Neuronal stem cell (in vitro differentiated cells): Measurements from ENCODE around the gene SH3RF2.

Source experiments
- DNase-seq: peaks from one replicate; pipeline ENCODE4 v3.0.0-alpha.2; 2013; ENCODE audit warnings: low spot score
- H2AFZ ChIP-seq: one replicate; pipeline ENCODE4 v1.6.1; 2013; ENCODE audit warnings: mild to moderate bottlenecking, low read length, inconsistent platforms
- H2AK5ac ChIP-seq: 2 replicates; pipeline ENCODE4 v1.6.1; 2013; ENCODE audit warnings: low read depth, mild to moderate bottlenecking, inconsistent platforms, low read length, moderate library complexity, mixed read lengths
- H2BK120ac ChIP-seq: 2 replicates; pipeline ENCODE4 v1.6.1; 2013; ENCODE audit warnings: low read depth, mild to moderate bottlenecking, inconsistent platforms, low read length, moderate library complexity, mixed read lengths
- H2BK12ac ChIP-seq: one replicate; pipeline ENCODE4 v1.6.1; 2013; ENCODE audit warnings: low read length, inconsistent platforms
- H2BK15ac ChIP-seq: 2 replicates; pipeline ENCODE4 v1.6.1; 2013; ENCODE audit warnings: mild to moderate bottlenecking, low read length, inconsistent platforms, mixed read lengths
- H2BK5ac ChIP-seq: one replicate; pipeline ENCODE4 v1.6.1; 2013; ENCODE audit warnings: inconsistent platforms, mild to moderate bottlenecking, low read length, moderate library complexity
- H3K14ac ChIP-seq: one replicate; pipeline ENCODE4 v1.6.1; 2013; ENCODE audit warnings: low read length, inconsistent platforms
- H3K18ac ChIP-seq: 2 replicates; pipeline ENCODE4 v1.6.1; 2013; ENCODE audit warnings: low read length, inconsistent platforms
- H3K23ac ChIP-seq: 2 replicates; pipeline ENCODE4 v1.6.1; 2013; ENCODE audit warnings: low read depth, mild to moderate bottlenecking, mixed read lengths, low read length, inconsistent platforms; ENCODE audit not compliant: poor library complexity
- H3K27ac ChIP-seq: replicated peaks from 3 replicates; pipeline ENCODE4 v1.5.1; 2013; ENCODE audit warnings: low read length, inconsistent platforms
- H3K27me3 ChIP-seq, 3 experiments: 2 replicates each; pipeline ENCODE4 v1.6.1; 2013; ENCODE audit warnings: low read length in 3 of 3, mild to moderate bottlenecking in 2 of 3, inconsistent platforms in 1 of 3, low read depth in 1 of 3, mixed read lengths in 1 of 3, moderate library complexity in 1 of 3; ENCODE audit not compliant: control insufficient read depth in 3 of 3, insufficient read depth in 3 of 3
- H3K36me3 ChIP-seq, 2 donors: replicated peaks in 1 of 2; 2 replicates each; pipeline ENCODE4 v1.6.1; 2013; ENCODE audit warnings: low read length in 2 of 2; ENCODE audit not compliant: control insufficient read depth in 2 of 2, insufficient read depth in 2 of 2
- H3K4ac ChIP-seq: 2 replicates; pipeline ENCODE4 v1.6.1; 2013; ENCODE audit warnings: inconsistent platforms, mild to moderate bottlenecking, low read length, moderate library complexity
- H3K4me1 ChIP-seq, 2 donors: 1 replicate in 1 of 2; 2 replicates in 1 of 2; pipeline ENCODE4 v1.6.1; 2013; ENCODE audit warnings: low read length in 2 of 2, low read depth in 1 of 2; ENCODE audit not compliant: control insufficient read depth in 2 of 2, insufficient read depth in 1 of 2
- H3K4me2 ChIP-seq: one replicate; pipeline ENCODE4 v1.6.1; 2013; ENCODE audit warnings: mild to moderate bottlenecking, low read length, inconsistent platforms; ENCODE audit not compliant: insufficient read depth, poor library complexity, severe bottlenecking
- H3K4me3 ChIP-seq, 2 donors: 2 replicates each; pipeline ENCODE4 v1.5.1; 2013; ENCODE audit warnings: low read length in 2 of 2, mild to moderate bottlenecking in 2 of 2, inconsistent platforms in 1 of 2, moderate library complexity in 1 of 2
- H3K79me1 ChIP-seq: one replicate; pipeline ENCODE4 v1.6.1; 2013; ENCODE audit warnings: low read depth, mild to moderate bottlenecking, inconsistent platforms, low read length, moderate library complexity
- H3K9ac ChIP-seq: one replicate; pipeline ENCODE4 v1.6.1; 2013; ENCODE audit warnings: mild to moderate bottlenecking, low read depth, low read length, inconsistent platforms; ENCODE audit not compliant: poor library complexity
- H3K9me3 ChIP-seq, 2 donors: replicated peaks in 1 of 2; 2 replicates each; pipeline versions ENCODE3 to v1.6.1; 2013; ENCODE audit warnings: low read length in 2 of 2, mild to moderate bottlenecking in 2 of 2, inconsistent platforms in 1 of 2, low read depth in 1 of 2, mixed read lengths in 1 of 2, moderate library complexity in 1 of 2; ENCODE audit not compliant: control insufficient read depth in 2 of 2, insufficient read depth in 1 of 2
- H4K8ac ChIP-seq: one replicate; pipeline ENCODE4 v1.6.1; 2013; ENCODE audit warnings: low read depth, mild to moderate bottlenecking, inconsistent platforms, low read length, moderate library complexity
- H4K91ac ChIP-seq: one replicate; pipeline ENCODE4 v1.6.1; 2013; ENCODE audit warnings: low read length, low read depth, mild to moderate bottlenecking, inconsistent platforms; ENCODE audit not compliant: poor library complexity
- WGBS, 2 donors: extraction: QIAGEN DNeasy Blood & Tissue Kit; methylation state at CpG; one replicate each; pipeline ENCODE4 v1.1.7; 2013; ENCODE audit warnings: missing lambda C conversion rate in 2 of 2, mixed read lengths in 1 of 2; ENCODE audit not compliant: insufficient read length in 2 of 2, insufficient replicate concordance in 1 of 2; ENCODE audit errors: extremely low coverage in 2 of 2; 5-methylcytosine and 5-hydroxymethylcytosine counted together

Gene SH3RF2

DNA sequence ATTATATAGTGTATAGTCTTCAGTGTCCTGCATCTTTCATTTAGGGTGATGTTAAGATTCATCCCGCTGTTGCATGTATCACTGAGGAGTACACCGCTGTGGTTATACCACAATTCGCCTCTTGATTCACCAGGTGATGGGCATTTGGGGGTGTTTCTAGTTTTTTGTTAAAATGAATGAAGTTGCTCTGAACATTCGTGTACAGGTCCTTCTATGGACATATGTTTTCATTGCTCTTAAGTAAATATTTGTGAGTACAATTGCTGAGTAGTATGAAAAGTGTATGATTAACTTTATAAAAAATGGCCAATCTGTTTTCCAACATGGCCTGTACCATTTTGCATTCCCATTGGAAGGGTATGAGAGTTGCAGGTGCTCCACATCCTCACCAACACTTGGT is 107.3 kb downstream of the SH3RF2 start:
- Histone ChIP-seq H3K4me2 (no peak overlapping the region), H3K27me3 (peaks cover 0 to 3% (median 0%) of the 10 kb centered on the region in 3 experiments), H4K8ac (no peak overlapping the region), H2BK120ac (no peak overlapping the region), H3K4me1 (no peaks in the 10 kb centered on the region), H3K14ac (no peak overlapping the region), H3K4ac (no peak overlapping the region), H3K9me3 (no peaks in the 10 kb centered on the region), H3K79me1 (no peaks in the 10 kb centered on the region), H2AFZ (no peak overlapping the region), H2BK12ac (no peak overlapping the region), H2BK15ac (no peak overlapping the region), H3K18ac (no peak overlapping the region), H2AK5ac (no peak overlapping the region), H3K4me3 (no peak overlapping the region), H3K27ac (no peak overlapping the region), H3K23ac (no peak overlapping the region), H3K9ac (no peak overlapping the region), H4K91ac (no peak overlapping the region), H2BK5ac (no peak overlapping the region), H3K36me3 (no peaks in the 10 kb centered on the region)
- DNase-seq: no peak
- no CpG with 5 or more reads among the region's 4 CpGs for WGBS, 2 donors

DNA sequence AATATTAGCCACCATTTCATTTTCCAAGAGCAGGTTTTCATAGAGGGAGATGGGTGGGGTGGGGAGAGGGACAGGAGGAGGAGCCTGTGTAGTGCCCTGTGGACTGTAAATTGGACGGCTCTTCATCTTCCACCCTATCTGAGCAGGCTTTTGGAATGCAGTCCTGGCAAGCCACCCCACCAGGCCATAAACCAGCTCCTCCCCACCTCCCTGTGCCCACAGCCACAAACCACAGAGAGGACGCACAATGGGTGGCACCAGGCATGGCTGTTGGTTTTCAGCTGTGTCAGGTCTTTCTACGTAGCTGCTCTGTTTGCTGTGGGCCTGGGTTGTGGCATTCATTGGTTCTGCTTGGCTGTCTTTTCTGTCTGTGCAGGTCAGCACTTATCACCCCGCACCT is 111.0 kb downstream of the SH3RF2 start:
- Histone ChIP-seq H3K18ac (peak overlapping the region; percentile 30), H3K36me3 (no peaks in the 10 kb centered on the region), H2AFZ (no peak overlapping the region), H4K8ac (no peak overlapping the region), H3K14ac (no peak overlapping the region), H3K4ac (no peak overlapping the region), H3K27me3 (peaks cover 0 to 4% (median 0%) of the 10 kb centered on the region in 3 experiments), H3K4me1 (no peaks in the 10 kb centered on the region), H3K27ac (no peak overlapping the region), H3K9me3 (no peaks in the 10 kb centered on the region), H2BK120ac (no peak overlapping the region), H2BK15ac (no peak overlapping the region), H3K9ac (no peak overlapping the region), H4K91ac (no peak overlapping the region), H2BK12ac (no peak overlapping the region), H3K4me2 (no peak overlapping the region), H3K23ac (no peak overlapping the region), H3K79me1 (no peaks in the 10 kb centered on the region), H3K4me3 (no peak overlapping the region), H2AK5ac (no peak overlapping the region), H2BK5ac (no peak overlapping the region)
- no peak for DNase-seq
- no CpG with 5 or more reads among the region's 4 CpGs for WGBS, 2 donors

DNA sequence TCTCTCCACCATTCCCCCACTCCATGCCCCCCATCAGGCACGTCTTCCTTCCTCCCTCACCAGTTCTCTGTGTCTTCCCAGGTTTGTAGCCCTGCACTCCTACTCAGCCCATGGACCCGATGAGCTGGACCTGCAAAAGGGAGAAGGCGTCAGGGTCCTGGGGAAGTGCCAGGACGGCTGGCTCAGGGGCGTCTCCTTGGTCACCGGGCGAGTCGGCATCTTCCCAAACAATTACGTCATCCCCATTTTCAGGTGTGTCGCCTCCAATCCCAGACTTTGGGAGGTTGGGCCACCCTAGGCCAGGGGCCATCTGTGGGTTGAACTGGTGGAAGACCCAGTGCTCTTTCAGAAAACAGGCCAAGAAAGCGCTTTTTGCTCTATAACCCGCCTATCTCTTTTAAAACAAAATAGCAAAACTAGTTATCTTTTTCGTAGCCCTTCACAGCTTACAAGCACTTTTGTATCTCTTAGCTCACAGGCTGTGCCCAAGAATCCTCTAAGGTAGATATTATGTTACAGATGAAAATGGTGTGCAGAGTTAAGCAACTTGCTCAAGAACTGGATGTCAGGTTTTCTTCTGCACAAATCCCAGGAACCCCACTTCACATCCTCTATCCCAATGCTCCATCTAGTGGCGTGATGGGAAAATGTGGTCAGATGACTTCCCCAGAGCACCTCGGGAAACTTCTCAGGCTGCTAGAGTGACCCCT is 112.8 kb downstream of the SH3RF2 start:
- H3K27ac ChIP-seq: no peak overlapping the region
- H3K4me1 ChIP-seq: no peaks in the 10 kb centered on the region
- no peaks in the 10 kb centered on the region for H3K36me3 ChIP-seq
- H3K27me3 ChIP-seq: peaks cover 0 to 6% (median 0%) of the 10 kb centered on the region in 3 experiments
- no peak overlapping the region for H2BK12ac ChIP-seq
- no peaks in the 10 kb centered on the region for H3K79me1 ChIP-seq
- no peak overlapping the region for H4K8ac ChIP-seq
- no peak overlapping the region for H3K14ac ChIP-seq
- peak overlapping the region; percentile 7 for H3K23ac ChIP-seq
- no CpG with 5 or more reads among the region's 15 CpGs for WGBS, 2 donors
- H4K91ac ChIP-seq: no peak overlapping the region
- H2BK15ac ChIP-seq: no peak overlapping the region
- no peak overlapping the region for H3K4me2 ChIP-seq
- no peak overlapping the region for H2BK5ac ChIP-seq
- no peak overlapping the region for H3K4me3 ChIP-seq
- H3K4ac ChIP-seq: no peak overlapping the region
- peak overlapping the region; percentile 32 for H3K18ac ChIP-seq
- H2BK120ac ChIP-seq: no peak overlapping the region
- no peak overlapping the region for H3K9ac ChIP-seq
- peak; percentile 65 for DNase-seq
- no peaks in the 10 kb centered on the region for H3K9me3 ChIP-seq
- H2AK5ac ChIP-seq: no peak overlapping the region
- peak overlapping the region; percentile 51 for H2AFZ ChIP-seq

DNA sequence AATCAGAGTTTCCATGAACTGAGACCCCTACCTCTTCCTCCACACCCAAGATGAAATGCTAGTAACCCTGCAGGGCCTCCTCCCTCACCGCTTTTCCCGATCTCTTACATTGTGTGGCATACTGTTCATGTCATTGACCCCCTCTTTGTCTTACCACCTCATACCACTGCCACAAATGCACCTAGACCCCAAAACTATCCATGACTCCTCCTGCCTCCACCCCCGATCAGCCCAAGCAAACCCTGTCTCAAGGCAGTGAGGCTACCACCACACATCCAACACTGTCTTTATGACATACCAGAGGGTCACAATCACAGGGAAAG is 113.3 kb downstream of the SH3RF2 start:
- no peak overlapping the region for H2BK5ac ChIP-seq
- H4K91ac ChIP-seq: no peak overlapping the region
- H3K27me3 ChIP-seq: peaks cover 0 to 6% (median 0%) of the 10 kb centered on the region in 3 experiments
- no peak for DNase-seq
- no peaks in the 10 kb centered on the region for H3K4me1 ChIP-seq
- H3K14ac ChIP-seq: no peak overlapping the region
- H3K79me1 ChIP-seq: no peaks in the 10 kb centered on the region
- H3K9ac ChIP-seq: no peak overlapping the region
- H3K27ac ChIP-seq: no peak overlapping the region
- no peak overlapping the region for H4K8ac ChIP-seq
- no peak overlapping the region for H2BK120ac ChIP-seq
- H3K18ac ChIP-seq: no peak overlapping the region
- no CpG with 5 or more reads among the region's 3 CpGs for WGBS, 2 donors
- no peak overlapping the region for H3K4ac ChIP-seq
- peak overlapping the region; percentile 51 for H2AFZ ChIP-seq
- H3K9me3 ChIP-seq: no peaks in the 10 kb centered on the region
- no peaks in the 10 kb centered on the region for H3K36me3 ChIP-seq
- H2AK5ac ChIP-seq: no peak overlapping the region
- no peak overlapping the region for H3K23ac ChIP-seq
- H2BK12ac ChIP-seq: no peak overlapping the region
- no peak overlapping the region for H3K4me2 ChIP-seq
- H3K4me3 ChIP-seq: no peak overlapping the region
- peak overlapping the region; percentile 3 for H2BK15ac ChIP-seq
